HCT116 (cell line): ENCODE results near the gene PKIB. TPM values are rescaled to one million over a fixed set of nuclear protein-coding genes. Genes with fewer than 3 reads are reported as not detected.

Source experiments
- ATAC-seq: fragments of 200-7000 bp; cut with Tn5 transposase; 2 replicates; pipeline ENCODE4 v1.9.1; 2020; ENCODE audit warnings: mild to moderate bottlenecking, moderate library complexity
- BruUV-seq: library from RNA; stranded (reverse); fragments of 400-500 nt; replicated peaks from 2 replicates; lab custom pipeline; 2021; lab: Mats Ljungman, UMichigan
- CTCF ChIA-PET: fragments of 300-600 bp; sonication (Branson Sonifier 250); formaldehyde crosslinking; loops from one replicate; lab custom pipeline; 2021; ENCODE audit warnings: antibody characterized with exemption; lab: Charles Lee
- POLR2A ChIA-PET: fragments of 300-600, 350-600 bp; sonication (Branson Sonifier 250); formaldehyde crosslinking; loops from one replicate; lab custom pipeline; 2021; ENCODE audit warnings: antibody characterized with exemption; lab: Charles Lee
- RAD21 ChIA-PET, 2 experiments: fragments of 300-600 bp; sonication (Branson Sonifier 250); formaldehyde crosslinking; loops; one replicate each; lab custom pipeline; 2023; ENCODE audit warnings: low total read pairs in 2 of 2; ENCODE audit not compliant: uncharacterized antibody in 2 of 2, unreplicated experiment in 2 of 2, low non-redundant PET in 1 of 2; lab: Charles Lee
- DNase-seq: peaks from one replicate; pipeline ENCODE4 v3.0.0-alpha.2; 2010; ENCODE audit warnings: low read depth, low spot score
- H2AFZ ChIP-seq: fragments of 200-600 bp; shearing (Covaris generic), sonication (generic); 2 replicates; pipeline ENCODE4 v1.6.1; 2017; ENCODE audit warnings: low read depth, mixed run types, mixed read lengths, antibody characterized with exemption, low read length; ENCODE audit not compliant: poor library complexity, severe bottlenecking
- H3K27ac ChIP-seq: 2 replicates; pipeline ENCODE4 v1.5.1; 2012; ENCODE audit warnings: low read depth, low read length
- H3K27me3 ChIP-seq: fragments of 200-600 bp; sonication (generic); 2 replicates; pipeline ENCODE4 v1.6.1; 2016; ENCODE audit warnings: mixed run types, low read length, mixed read lengths; ENCODE audit not compliant: insufficient read depth
- H3K36me3 ChIP-seq, 2 experiments: fragments of 200-500 bp in 1 of 2; fragments of 200-600 bp in 1 of 2; sonication (Bioruptor generic) in 1 of 2; sonication (generic) in 1 of 2; 2 replicates each; pipeline versions ENCODE4 v1.5.1 to v1.6.1; 2014 to 2016; ENCODE audit warnings: low read length in 2 of 2, inconsistent platforms in 1 of 2, mixed read lengths in 1 of 2, mixed run types in 1 of 2; ENCODE audit not compliant: insufficient read depth in 2 of 2, control insufficient read depth in 1 of 2
- H3K4me1 ChIP-seq, 2 experiments: fragments of 200-600 bp in 1 of 2; sonication (generic) in 1 of 2; 2 replicates each; pipeline versions ENCODE4 v1.5.1 to v1.6.1; 2012 to 2017; ENCODE audit warnings: low read length in 2 of 2, inconsistent platforms in 1 of 2, mild to moderate bottlenecking in 1 of 2, mixed read lengths in 1 of 2, mixed run types in 1 of 2, moderate library complexity in 1 of 2; ENCODE audit not compliant: insufficient read depth in 2 of 2, control insufficient read depth in 1 of 2
- H3K4me2 ChIP-seq: fragments of 200-600 bp; sonication (generic); 2 replicates; pipeline ENCODE4 v1.6.1; 2017; ENCODE audit warnings: mixed run types, low read length, mixed read lengths
- H3K4me3 ChIP-seq, 2 experiments: fragments of 200-600 bp in 1 of 2; sonication (generic) in 1 of 2; replicated peaks in 1 of 2; 2 replicates each; pipeline ENCODE4 v1.5.1; 2011 to 2016; ENCODE audit warnings: low read length in 2 of 2, control low read depth in 1 of 2, low read depth in 1 of 2, mild to moderate bottlenecking in 1 of 2, mixed read lengths in 1 of 2, mixed run types in 1 of 2
- H3K79me2 ChIP-seq: fragments of 200-600 bp; sonication (generic); 2 replicates; pipeline ENCODE4 v1.6.1; 2017; ENCODE audit warnings: mild to moderate bottlenecking, mixed run types, low read length, moderate library complexity, mixed read lengths; ENCODE audit not compliant: insufficient read depth
- H3K9ac ChIP-seq: fragments of 200-600 bp; sonication (generic); 2 replicates; pipeline ENCODE4 v1.6.1; 2016; ENCODE audit warnings: low read length, mixed read lengths
- H3K9me2 ChIP-seq: fragments of 200-600 bp; sonication (generic), shearing (Covaris generic); 2 replicates; pipeline ENCODE4 v1.6.1; 2017; ENCODE audit warnings: mixed run types, mild to moderate bottlenecking, moderate library complexity; ENCODE audit not compliant: insufficient read depth
- H3K9me3 ChIP-seq, 2 experiments: fragments of 200-500 bp in 1 of 2; fragments of 200-600 bp in 1 of 2; sonication (Bioruptor generic) in 1 of 2; sonication (generic) in 1 of 2; 2 replicates each; pipeline ENCODE4 v1.6.1; 2014 to 2017; ENCODE audit warnings: low read length in 2 of 2, mixed read lengths in 2 of 2, inconsistent platforms in 1 of 2, low read depth in 1 of 2, mild to moderate bottlenecking in 1 of 2, mixed run types in 1 of 2, moderate library complexity in 1 of 2; ENCODE audit not compliant: control insufficient read depth in 1 of 2, insufficient read depth in 1 of 2
- H4K20me1 ChIP-seq: fragments of 200-600 bp; sonication (generic), shearing (Covaris generic); 2 replicates; pipeline ENCODE4 v1.6.1; 2017; ENCODE audit warnings: mixed run types, mild to moderate bottlenecking, moderate library complexity; ENCODE audit not compliant: insufficient read depth
- CBX3 ChIP-seq: IDR thresholded peaks from 2 replicates; pipeline ENCODE4 v1.6.1; 2012; ENCODE audit warnings: low read depth
- EGR1 ChIP-seq: IDR thresholded peaks from 2 replicates; pipeline ENCODE4 v1.6.1; 2012; ENCODE audit warnings: low read depth
- EZH2 ChIP-seq: fragments of 200-600 bp; sonication (generic); IDR thresholded peaks from 2 replicates; pipeline ENCODE4 v1.6.1; 2017; ENCODE audit warnings: antibody characterized with exemption, mixed run types
- EZH2phosphoT487 ChIP-seq: fragments of 200-600 bp; IDR thresholded peaks from 2 replicates; pipeline ENCODE4 v1.6.1; 2018; ENCODE audit warnings: antibody characterized with exemption, borderline replicate concordance
- FOSL1 ChIP-seq: IDR thresholded peaks from 2 replicates; pipeline ENCODE4 v1.6.1; 2012; ENCODE audit warnings: low read depth
- JUND ChIP-seq: IDR thresholded peaks from 2 replicates; pipeline ENCODE4 v1.6.1; 2012
- MAX ChIP-seq: IDR thresholded peaks from 2 replicates; pipeline ENCODE4 v1.6.1; 2012
- POLR2A ChIP-seq: IDR thresholded peaks from 2 replicates; pipeline ENCODE4 v1.7.0; 2011; ENCODE audit warnings: borderline replicate concordance; ENCODE audit not compliant: insufficient read depth, insufficient read length; ENCODE audit errors: extremely low read depth
- RAD21 ChIP-seq: IDR thresholded peaks from 2 replicates; pipeline ENCODE4 v1.6.1; 2012; ENCODE audit warnings: low read depth, mild to moderate bottlenecking
- REST ChIP-seq: IDR thresholded peaks from 2 replicates; pipeline ENCODE4 v1.6.1; 2012; ENCODE audit warnings: low read depth
- SP1 ChIP-seq: IDR thresholded peaks from 2 replicates; pipeline ENCODE4 v1.6.1; 2012; ENCODE audit warnings: low read depth
- SRF ChIP-seq: IDR thresholded peaks from 2 replicates; pipeline ENCODE4 v1.6.1; 2012; ENCODE audit warnings: low read depth
- TCF7L2 ChIP-seq: IDR thresholded peaks from 2 replicates; pipeline ENCODE4 v1.7.0; 2011; ENCODE audit warnings: borderline replicate concordance, inconsistent platforms; ENCODE audit not compliant: insufficient read depth, insufficient read length; ENCODE audit errors: extremely low read depth
- YY1 ChIP-seq: IDR thresholded peaks from 2 replicates; pipeline ENCODE4 v1.6.1; 2011; ENCODE audit warnings: low read length, low read depth, moderate library complexity, mild to moderate bottlenecking; ENCODE audit not compliant: insufficient replicate concordance; ENCODE audit errors: extremely low read depth
- ZBTB33 ChIP-seq: IDR thresholded peaks from 2 replicates; pipeline ENCODE4 v1.6.1; 2011; ENCODE audit warnings: mild to moderate bottlenecking, low read length, moderate library complexity; ENCODE audit not compliant: insufficient replicate concordance; ENCODE audit errors: extremely low read depth
- ZFX ChIP-seq: fragments of 450-650 bp; IDR thresholded peaks from 2 replicates; pipeline ENCODE4 v1.6.1; 2017
- ZNF274 ChIP-seq: fragments of 200-500 bp; sonication (Bioruptor generic); IDR thresholded peaks from 2 replicates; pipeline ENCODE4 v1.6.1; 2014; ENCODE audit warnings: mild to moderate bottlenecking, low read depth, low read length, inconsistent platforms
- intact Hi-C: fragments of 100-400 bp; cut with micrococcal nuclease; formaldehyde crosslinking; loops from 2 replicates; pipeline ENCODE4 v1.10.0; 2022
- total RNA-seq: library from RNA; stranded (reverse); gene quantifications from one replicate; pipeline ENCODE4 v1.2.1, GENCODE V29; 2021; ENCODE audit not compliant: unreplicated experiment

The PKIB gene
- total RNA-seq, 1 experiment from 2014 or later: 24.0 TPM

GRCh38 chr6:122755901-122756300 lies 145.7 kb downstream of the PKIB start:
- Histone ChIP-seq H3K9ac (no peak overlapping the region), H3K4me2 (no peak overlapping the region), H3K4me1 (no peaks in the 10 kb centered on the region), H3K4me3 (no peak overlapping the region), H2AFZ (no peak overlapping the region), H4K20me1 (no peaks in the 10 kb centered on the region), H3K36me3 (no peaks in the 10 kb centered on the region), H3K27me3 (no peaks in the 10 kb centered on the region), H3K79me2 (no peaks in the 10 kb centered on the region), H3K9me3 (no peaks in the 10 kb centered on the region), H3K9me2 (no peaks in the 10 kb centered on the region), H3K27ac (no peak overlapping the region)
- ChIA-PET RAD21 (no interaction called here), POLR2A (no interaction called here), CTCF (no interaction called here)
- BruUV-seq: no TSS peak
- DNase-seq (no peak), ATAC-seq (no peak)
- intact Hi-C loops: no loop called here
- TF ChIP-seq JUND (no peak), SP1 (no peak), SRF (no peak), EGR1 (no peak), FOSL1 (no peak), ZNF274 (no peak), RAD21 (no peak), EZH2 (no peak)

- no peak overlapping the region for H3K27ac ChIP-seq
- ChIA-PET POLR2A (no interaction called here), RAD21 (no interaction called here), CTCF (no interaction called here)
- no peak for DNase-seq
- no peaks in the 10 kb centered on the region for H4K20me1 ChIP-seq
- H3K9me3 ChIP-seq: no peaks in the 10 kb centered on the region
- no peak overlapping the region for H3K9ac ChIP-seq
- no peak overlapping the region for H3K4me3 ChIP-seq
- no peaks in the 10 kb centered on the region for H3K9me2 ChIP-seq
- no peaks in the 10 kb centered on the region for H3K79me2 ChIP-seq
- H3K27me3 ChIP-seq: no peaks in the 10 kb centered on the region
- no peaks in the 10 kb centered on the region for H3K36me3 ChIP-seq
- intact Hi-C loops: no loop called here
- H3K4me2 ChIP-seq: no peak overlapping the region
- no peaks in the 10 kb centered on the region for H3K4me1 ChIP-seq
- no peak for ATAC-seq
- no TSS peak for BruUV-seq
- H2AFZ ChIP-seq: no peak overlapping the region
- TF ChIP-seq EZH2: no peak
- no peak for TF ChIP-seq RAD21
- TF ChIP-seq EZH2phosphoT487: no peak
- no peak for TF ChIP-seq TCF7L2
- no peak for TF ChIP-seq SRF
- no peak for TF ChIP-seq CBX3
- no peak for TF ChIP-seq YY1
- no peak for TF ChIP-seq POLR2A
- no peak for TF ChIP-seq MAX
- TF ChIP-seq REST: no peak
- no peak for TF ChIP-seq SP1
- TF ChIP-seq ZFX: no peak
- TF ChIP-seq ZBTB33: no peak
Measured at GRCh38 chr6:122758927-122759334, 148.7 kb downstream of the PKIB start.
